Measurements from ENCODE around the gene CGGBP1. TPM values are rescaled to one million over a fixed set of nuclear protein-coding genes. Genes with fewer than 3 reads are reported as not detected.

CGGBP1 gene
- total and polyA plus RNA-seq, 11 donors = 23.6 to 58.8 (median 44.9) TPM

DNA sequence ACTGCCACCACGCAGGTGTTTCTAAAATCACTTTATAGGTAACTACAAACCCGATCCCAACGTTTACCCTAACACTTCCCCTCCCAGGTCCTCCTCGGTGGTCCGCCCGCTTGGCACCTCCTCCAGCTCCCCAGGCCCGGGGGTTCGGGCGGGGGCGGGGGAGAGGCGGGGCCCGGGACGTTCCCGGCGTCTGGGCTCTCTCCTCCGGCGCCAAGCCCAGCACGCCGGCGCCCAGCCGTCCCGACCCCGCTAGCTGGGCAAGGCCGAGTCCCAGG, 562 bp downstream of the CGGBP1 start:
- Histone ChIP-seq H3K27ac (peak overlapping the region; percentile 91 to 99 (median 96)), H3K27me3 (no peaks in the 10 kb centered on the region), H3K36me3 (peaks cover 0 to 39% (median 30%) of the 10 kb centered on the region in 9 donors), H3K4me1 (peaks cover 7 to 65% (median 36%) of the 10 kb centered on the region in 12 donors), H3K9me3 (no peaks in the 10 kb centered on the region), H3K4me3 (peak overlapping the region; percentile 72 to 94 (median 86))
- no peak for DNase-seq
- 0% methylated on average over 3 to 24 of the region's 24 CpGs for WGBS, 4 donors
- intact Hi-C loops (cut with DNase I) = loop anchor here in 5 of 10 donors (2.0 to 10.0 kb wide), 4 partner anchors 54 to 91 kb away; partner anchors contain the start of gene C3orf38 (in 4 of the 5)
- ATAC-seq = no peak
- TF ChIP-seq POLR2A (IDR thresholded peaks at IDR 0.05) = no peak
- TF ChIP-seq, protein P1, sequence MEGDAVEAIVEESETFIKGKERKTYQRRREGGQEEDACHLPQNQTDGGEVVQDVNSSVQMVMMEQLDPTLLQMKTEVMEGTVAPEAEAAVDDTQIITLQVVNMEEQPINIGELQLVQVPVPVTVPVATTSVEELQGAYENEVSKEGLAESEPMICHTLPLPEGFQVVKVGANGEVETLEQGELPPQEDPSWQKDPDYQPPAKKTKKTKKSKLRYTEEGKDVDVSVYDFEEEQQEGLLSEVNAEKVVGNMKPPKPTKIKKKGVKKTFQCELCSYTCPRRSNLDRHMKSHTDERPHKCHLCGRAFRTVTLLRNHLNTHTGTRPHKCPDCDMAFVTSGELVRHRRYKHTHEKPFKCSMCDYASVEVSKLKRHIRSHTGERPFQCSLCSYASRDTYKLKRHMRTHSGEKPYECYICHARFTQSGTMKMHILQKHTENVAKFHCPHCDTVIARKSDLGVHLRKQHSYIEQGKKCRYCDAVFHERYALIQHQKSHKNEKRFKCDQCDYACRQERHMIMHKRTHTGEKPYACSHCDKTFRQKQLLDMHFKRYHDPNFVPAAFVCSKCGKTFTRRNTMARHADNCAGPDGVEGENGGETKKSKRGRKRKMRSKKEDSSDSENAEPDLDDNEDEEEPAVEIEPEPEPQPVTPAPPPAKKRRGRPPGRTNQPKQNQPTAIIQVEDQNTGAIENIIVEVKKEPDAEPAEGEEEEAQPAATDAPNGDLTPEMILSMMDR (IDR thresholded peaks at IDR 0.05) = no peak

DNA sequence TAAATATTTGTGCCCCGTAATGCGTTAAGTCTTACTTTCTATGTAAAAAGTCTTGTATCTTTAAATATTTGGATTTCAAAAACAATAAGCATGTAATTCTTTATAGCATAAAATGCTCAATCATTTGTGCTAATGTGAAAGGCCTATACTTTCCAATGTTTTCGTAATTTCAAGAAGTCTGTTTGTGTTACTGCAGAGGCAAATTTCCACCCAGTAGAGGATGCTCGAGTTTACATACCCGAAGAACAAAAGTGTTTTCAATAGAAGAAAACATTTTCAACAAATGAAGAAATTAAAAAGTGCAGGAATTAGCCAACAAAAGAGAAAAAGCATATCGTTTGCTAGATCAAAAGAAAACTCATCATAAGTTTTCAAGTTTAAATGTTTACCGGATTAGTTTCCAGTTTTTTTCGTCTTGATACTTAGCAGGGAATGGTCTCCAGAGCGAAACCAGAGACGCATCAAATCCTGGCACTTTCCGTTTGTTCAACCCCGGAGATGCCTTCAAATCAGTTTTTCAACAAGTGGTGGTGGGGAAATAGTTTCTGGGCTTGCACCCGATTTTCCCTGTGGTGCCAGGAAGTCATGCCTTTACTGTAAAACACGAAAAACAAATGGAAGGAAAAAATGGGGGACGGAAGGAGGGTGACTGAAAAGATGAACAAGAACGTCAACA, 1.0 kb downstream of the CGGBP1 start:
- peak overlapping the region; percentile 72 to 94 (median 86) for H3K4me3 ChIP-seq
- TF ChIP-seq, protein P1 (IDR thresholded peaks at IDR 0.05) = peak in 4 of 12 donors; percentile 9 to 42 (median 30)
- no peak for TF ChIP-seq POLR2A (IDR thresholded peaks at IDR 0.05)
- intact Hi-C loops (cut with DNase I) = loop anchor here in 6 of 10 donors (2.0 to 10.0 kb wide), 5 partner anchors 53 to 91 kb away; partner anchors contain the start of gene C3orf38 (in 4 of the 6)
- ATAC-seq (no peak), DNase-seq (no peak)
- peak overlapping the region; percentile 91 to 99 (median 96) for H3K27ac ChIP-seq
- no peaks in the 10 kb centered on the region for H3K27me3 ChIP-seq
- H3K4me1 ChIP-seq = peaks cover 7 to 60% (median 34%) of the 10 kb centered on the region in 12 donors
- 13 to 15% (median 13%) methylated on average over 16 of the region's 16 CpGs for WGBS, 4 donors
- H3K36me3 ChIP-seq = peaks cover 0 to 41% (median 30%) of the 10 kb centered on the region in 9 donors
- H3K9me3 ChIP-seq = no peaks in the 10 kb centered on the region

DNA sequence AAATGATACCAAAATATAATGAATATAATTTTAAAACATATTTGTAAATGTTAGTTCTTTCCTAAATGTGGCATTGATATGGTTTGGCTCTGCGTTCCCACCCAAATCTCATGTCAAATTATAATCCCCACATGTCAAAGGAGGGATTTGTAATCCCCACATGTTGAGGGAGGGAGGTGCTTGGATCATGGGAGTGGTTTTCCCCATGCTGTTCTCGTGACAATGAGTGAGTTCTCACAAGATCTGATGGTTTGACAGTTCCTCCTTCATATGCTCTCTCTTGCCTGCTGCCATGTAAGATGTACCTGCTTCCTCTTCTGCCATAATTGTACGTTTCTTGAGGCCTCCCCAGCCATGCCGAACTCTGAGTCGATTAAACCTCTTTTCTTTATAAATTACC, 12.0 kb downstream of the CGGBP1 start:
- no peak overlapping the region for H3K4me3 ChIP-seq
- H3K9me3 ChIP-seq = no peaks in the 10 kb centered on the region
- no peaks in the 10 kb centered on the region for H3K4me1 ChIP-seq
- DNase-seq (no peak), ATAC-seq (no peak)
- H3K27ac ChIP-seq = no peak overlapping the region
- WGBS, 4 donors = 80 to 89% (median 85%) methylated on average over 5 of the region's 5 CpGs
- no peaks in the 10 kb centered on the region for H3K27me3 ChIP-seq
- TF ChIP-seq POLR2A (IDR thresholded peaks at IDR 0.05) = no peak
- TF ChIP-seq, protein P1 (IDR thresholded peaks at IDR 0.05) = no peak
- intact Hi-C loops (cut with DNase I) = no loop called here
- H3K36me3 ChIP-seq = no peaks in the 10 kb centered on the region

DNA sequence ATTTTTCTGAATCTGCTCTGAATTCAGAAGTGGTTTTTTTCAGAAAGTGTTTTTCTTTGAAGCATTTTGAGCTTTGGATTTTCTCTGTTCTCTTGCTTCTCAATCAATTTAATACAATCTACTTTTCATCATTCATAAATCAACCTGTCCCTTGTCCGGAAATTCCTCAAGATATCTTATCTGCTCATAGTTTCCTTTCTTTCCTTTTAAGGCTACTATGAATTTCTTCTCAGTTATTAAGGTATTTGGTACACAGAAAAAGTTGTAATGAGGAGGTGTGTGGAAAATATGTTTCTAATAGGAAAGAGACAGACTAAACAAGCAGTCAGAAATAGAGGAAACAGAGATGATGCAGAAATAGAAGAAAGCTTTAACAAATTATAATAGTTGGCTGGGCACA, 14.4 kb downstream of the CGGBP1 start:
- Histone ChIP-seq H3K27ac (no peak overlapping the region), H3K9me3 (no peaks in the 10 kb centered on the region), H3K36me3 (no peaks in the 10 kb centered on the region), H3K4me3 (no peak overlapping the region), H3K27me3 (no peaks in the 10 kb centered on the region), H3K4me1 (no peaks in the 10 kb centered on the region)
- TF ChIP-seq, protein P1 (IDR thresholded peaks at IDR 0.05) = no peak
- no peak for TF ChIP-seq POLR2A (IDR thresholded peaks at IDR 0.05)
- 31 to 47% (median 37%) methylated on average over 1 of the region's 1 CpG for WGBS, 4 donors
- no peak for ATAC-seq
- intact Hi-C loops (cut with DNase I) = no loop called here
- no peak for DNase-seq

All from heart left ventricle (tissue), 16 donors.